SK-N-SH (cell line): ENCODE data around the gene EPB41L1. TPM values are rescaled to one million over a fixed set of nuclear protein-coding genes. Genes with fewer than 3 reads are reported as not detected.

Experiments
- CTCF ChIA-PET: fragments of 300-600, 350-600 bp; formaldehyde crosslinking; extraction: SDS; loops from one replicate; lab custom pipeline; 2021; lab: Yijun Ruan, JAX
- POLR2A ChIA-PET: fragments of 350-600 bp; sonication (Branson Sonifier 250); formaldehyde crosslinking; extraction: SDS; loops from one replicate; lab custom pipeline; 2020; ENCODE audit warnings: antibody characterized with exemption, inconsistent platforms; lab: Yijun Ruan, JAX
- DNase-seq: peaks from one replicate; pipeline ENCODE4 v3.0.0; 2012
- H2AFZ ChIP-seq: fragments of 200-600 bp; sonication (generic); 2 replicates; pipeline ENCODE4 v1.8.1; 2016; ENCODE audit warnings: antibody characterized with exemption, mild to moderate bottlenecking, low read depth
- H3F3A ChIP-seq: fragments of 200-600 bp; sonication (generic); replicated peaks from 2 replicates; pipeline ENCODE3; 2016; ENCODE audit warnings: antibody characterized with exemption, mild to moderate bottlenecking; ENCODE audit not compliant: insufficient read depth
- H3K27ac ChIP-seq, 2 experiments: fragments of 200-500 bp in 1 of 2; fragments of 200-600 bp in 1 of 2; sonication (Bioruptor generic) in 1 of 2; sonication (generic), shearing (Covaris generic) in 1 of 2; 2 replicates each; pipeline versions ENCODE4 v1.5.1 to v1.6.1; 2014 to 2016; ENCODE audit warnings: low read depth in 2 of 2, inconsistent platforms in 1 of 2, low read length in 1 of 2, mild to moderate bottlenecking in 1 of 2, mixed read lengths in 1 of 2
- H3K27me3 ChIP-seq: fragments of 200-600 bp; sonication (generic), shearing (Covaris generic); 2 replicates; pipeline ENCODE4 v1.6.1; 2016; ENCODE audit warnings: mixed run types; ENCODE audit not compliant: insufficient read depth
- H3K36me3 ChIP-seq, 2 experiments: fragments of 200-500 bp in 1 of 2; fragments of 200-600 bp in 1 of 2; sonication (Bioruptor generic) in 1 of 2; sonication (generic) in 1 of 2; replicated peaks in 1 of 2; 2 replicates each; pipeline versions ENCODE3 to v1.5.1; 2014 to 2016; ENCODE audit warnings: low read length in 1 of 2, mild to moderate bottlenecking in 1 of 2; ENCODE audit not compliant: insufficient read depth in 2 of 2, control insufficient read depth in 1 of 2
- H3K4me1 ChIP-seq, 2 experiments: fragments of 200-500 bp in 1 of 2; fragments of 200-600 bp in 1 of 2; sonication (Bioruptor generic) in 1 of 2; sonication (generic), shearing (Covaris generic) in 1 of 2; 2 replicates each; pipeline versions ENCODE4 v1.5.1 to v1.6.1; 2014 to 2016; ENCODE audit warnings: low read depth in 1 of 2, low read length in 1 of 2, mixed run types in 1 of 2; ENCODE audit not compliant: insufficient read depth in 2 of 2, control insufficient read depth in 1 of 2
- H3K4me2 ChIP-seq: fragments of 200-600 bp; sonication (generic), shearing (Covaris generic); 2 replicates; pipeline ENCODE4 v1.6.1; 2017; ENCODE audit warnings: mixed run types
- H3K4me3 ChIP-seq, 2 experiments: fragments of 200-500 bp in 1 of 2; fragments of 200-600 bp in 1 of 2; sonication (Bioruptor generic) in 1 of 2; sonication (generic), shearing (Covaris generic) in 1 of 2; 2 replicates each; pipeline versions ENCODE4 v1.5.1 to v1.8.1; 2014 to 2016; ENCODE audit warnings: low read depth in 2 of 2, inconsistent platforms in 1 of 2, low read length in 1 of 2, mild to moderate bottlenecking in 1 of 2, mixed read lengths in 1 of 2, moderate library complexity in 1 of 2
- H3K79me2 ChIP-seq: fragments of 200-600 bp; sonication (generic); 2 replicates; pipeline ENCODE4 v1.8.1; 2017; ENCODE audit warnings: mild to moderate bottlenecking; ENCODE audit not compliant: insufficient read depth
- H3K9ac ChIP-seq: fragments of 200-600 bp; sonication (generic); 2 replicates; pipeline ENCODE4 v1.6.1; 2017; ENCODE audit warnings: mixed run types
- H3K9me2 ChIP-seq: fragments of 200-600 bp; sonication (generic); 2 replicates; pipeline ENCODE4 v1.6.1; 2017; ENCODE audit warnings: mixed run types
- H3K9me3 ChIP-seq: fragments of 200-600 bp; sonication (generic); 2 replicates; pipeline ENCODE4 v1.6.1; 2017; ENCODE audit warnings: mixed run types, mild to moderate bottlenecking, moderate library complexity
- H4K20me1 ChIP-seq: fragments of 200-600 bp; sonication (generic); 2 replicates; pipeline ENCODE4 v1.6.1; 2017; ENCODE audit warnings: mild to moderate bottlenecking, mixed run types; ENCODE audit not compliant: insufficient read depth
- FOSL2 ChIP-seq: IDR thresholded peaks from 2 replicates; pipeline ENCODE4 v1.4.0; 2012; ENCODE audit warnings: low read depth, mild to moderate bottlenecking, moderate library complexity, borderline replicate concordance
- GATA2 ChIP-seq: sonication (generic); formaldehyde crosslinking; IDR thresholded peaks from 2 replicates; pipeline ENCODE4 v1.5.0; 2020; ENCODE audit warnings: mild to moderate bottlenecking, missing genetic modification reagents
- IRF3 ChIP-seq: fragments of 150-350 bp; IDR thresholded peaks from 2 replicates; pipeline ENCODE4 v1.6.1; 2016; ENCODE audit warnings: mild to moderate bottlenecking, low read depth, low read length
- MEF2A ChIP-seq: IDR thresholded peaks from 2 replicates; pipeline ENCODE4 v1.4.0; 2012; ENCODE audit warnings: low read depth, borderline replicate concordance
- POLR2AphosphoS5 ChIP-seq: IDR thresholded peaks from 2 replicates; pipeline ENCODE4 v1.6.1; 2012; ENCODE audit warnings: low read depth, low read length
- RAD21 ChIP-seq: IDR thresholded peaks from 2 replicates; pipeline ENCODE4 v1.6.1; 2012; ENCODE audit warnings: mild to moderate bottlenecking, low read length
- RXRA ChIP-seq: IDR thresholded peaks from 2 replicates; pipeline ENCODE4 v1.4.0; 2012; ENCODE audit warnings: low read depth, mild to moderate bottlenecking, borderline replicate concordance
- SMC3 ChIP-seq: IDR thresholded peaks from 2 replicates; pipeline ENCODE4 v1.6.1; 2012; ENCODE audit warnings: low read depth, low read length, improper control_type of control experiment
- TEAD4 ChIP-seq: IDR thresholded peaks from 2 replicates; pipeline ENCODE4 v1.4.0; 2012; ENCODE audit warnings: mild to moderate bottlenecking, borderline replicate concordance; ENCODE audit not compliant: insufficient read depth
- WGBS: methylation state at CpG from one replicate; pipeline ENCODE4 v1.1.6; 2017; ENCODE audit warnings: low lambda C conversion rate; 5-methylcytosine and 5-hydroxymethylcytosine counted together
- polyA plus RNA-seq, 3 experiments: library from polyadenylated mRNA; depleted of rRNA; stranded (reverse); fragments of >200 nt; gene quantifications; 2 replicates each; pipeline ENCODE4 v1.2.3, GENCODE V29; 2012
- TF ChIP-seq, protein P1 (sequence below): IDR thresholded peaks from 2 replicates; pipeline ENCODE4 v1.6.1; 2012; ENCODE audit warnings: mild to moderate bottlenecking, low read depth, low read length, moderate library complexity
- TF ChIP-seq, protein P2 (sequence below): IDR thresholded peaks from 2 replicates; pipeline ENCODE4 v1.4.0; 2012; ENCODE audit warnings: low read depth, borderline replicate concordance
- TF ChIP-seq, protein P3 (sequence below): IDR thresholded peaks from 2 replicates; pipeline ENCODE4 v1.4.0; 2012; ENCODE audit warnings: low read depth, borderline replicate concordance

The EPB41L1 gene
- polyA plus RNA-seq, 1 of the 3 experiments (the other 2 are of a cell fraction): 26.1 TPM

DNA sequence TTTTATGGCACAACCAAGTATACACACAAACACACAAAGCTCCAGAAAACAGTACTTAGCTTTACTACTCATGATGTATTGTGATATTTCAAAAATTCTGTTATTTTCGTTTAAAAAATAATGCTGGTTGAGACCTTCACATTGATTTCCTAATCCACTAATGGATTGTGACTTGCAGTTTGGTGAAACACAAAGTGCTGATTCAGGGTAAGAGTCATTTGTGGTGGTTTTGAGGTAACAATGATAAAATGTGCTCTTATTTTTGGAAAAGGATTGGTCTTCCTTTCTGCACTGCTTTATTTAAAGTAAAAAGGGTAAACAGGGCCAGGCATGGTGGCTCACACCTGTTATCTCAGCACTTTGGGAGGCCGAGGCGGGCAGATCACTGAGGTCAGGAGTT is 83.6 kb downstream of the EPB41L1 start (continued):
- TF ChIP-seq, protein P1, sequence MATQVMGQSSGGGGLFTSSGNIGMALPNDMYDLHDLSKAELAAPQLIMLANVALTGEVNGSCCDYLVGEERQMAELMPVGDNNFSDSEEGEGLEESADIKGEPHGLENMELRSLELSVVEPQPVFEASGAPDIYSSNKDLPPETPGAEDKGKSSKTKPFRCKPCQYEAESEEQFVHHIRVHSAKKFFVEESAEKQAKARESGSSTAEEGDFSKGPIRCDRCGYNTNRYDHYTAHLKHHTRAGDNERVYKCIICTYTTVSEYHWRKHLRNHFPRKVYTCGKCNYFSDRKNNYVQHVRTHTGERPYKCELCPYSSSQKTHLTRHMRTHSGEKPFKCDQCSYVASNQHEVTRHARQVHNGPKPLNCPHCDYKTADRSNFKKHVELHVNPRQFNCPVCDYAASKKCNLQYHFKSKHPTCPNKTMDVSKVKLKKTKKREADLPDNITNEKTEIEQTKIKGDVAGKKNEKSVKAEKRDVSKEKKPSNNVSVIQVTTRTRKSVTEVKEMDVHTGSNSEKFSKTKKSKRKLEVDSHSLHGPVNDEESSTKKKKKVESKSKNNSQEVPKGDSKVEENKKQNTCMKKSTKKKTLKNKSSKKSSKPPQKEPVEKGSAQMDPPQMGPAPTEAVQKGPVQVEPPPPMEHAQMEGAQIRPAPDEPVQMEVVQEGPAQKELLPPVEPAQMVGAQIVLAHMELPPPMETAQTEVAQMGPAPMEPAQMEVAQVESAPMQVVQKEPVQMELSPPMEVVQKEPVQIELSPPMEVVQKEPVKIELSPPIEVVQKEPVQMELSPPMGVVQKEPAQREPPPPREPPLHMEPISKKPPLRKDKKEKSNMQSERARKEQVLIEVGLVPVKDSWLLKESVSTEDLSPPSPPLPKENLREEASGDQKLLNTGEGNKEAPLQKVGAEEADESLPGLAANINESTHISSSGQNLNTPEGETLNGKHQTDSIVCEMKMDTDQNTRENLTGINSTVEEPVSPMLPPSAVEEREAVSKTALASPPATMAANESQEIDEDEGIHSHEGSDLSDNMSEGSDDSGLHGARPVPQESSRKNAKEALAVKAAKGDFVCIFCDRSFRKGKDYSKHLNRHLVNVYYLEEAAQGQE: no peak
- no peak for TF ChIP-seq RXRA

GRCh38 chr20:36238760-36239159 is 84.2 kb downstream of the EPB41L1 start:
- H3K36me3 ChIP-seq: peaks cover 18 to 34% of the 10 kb centered on the region in 2 experiments
- H3K4me2 ChIP-seq: no peak overlapping the region
- CTCF ChIA-PET: interaction anchor here (0.7 to 2.4 kb wide), 3 partner anchors 36 to 161 kb away, joined by 4 to 9 read pairs (median 4); no protein-coding TSS in a partner anchor
- WGBS: 68% methylated on average over 3 of the region's 3 CpGs
- peaks cover 4% of the 10 kb centered on the region; the same call in 1 of the 2 replicates for H4K20me1 ChIP-seq
- DNase-seq: no peak
- no peak overlapping the region for H2AFZ ChIP-seq
- TF ChIP-seq GATA2 (CRISPR knock-in tag): no peak
- no peak for TF ChIP-seq IRF3
- TF ChIP-seq, protein P2, sequence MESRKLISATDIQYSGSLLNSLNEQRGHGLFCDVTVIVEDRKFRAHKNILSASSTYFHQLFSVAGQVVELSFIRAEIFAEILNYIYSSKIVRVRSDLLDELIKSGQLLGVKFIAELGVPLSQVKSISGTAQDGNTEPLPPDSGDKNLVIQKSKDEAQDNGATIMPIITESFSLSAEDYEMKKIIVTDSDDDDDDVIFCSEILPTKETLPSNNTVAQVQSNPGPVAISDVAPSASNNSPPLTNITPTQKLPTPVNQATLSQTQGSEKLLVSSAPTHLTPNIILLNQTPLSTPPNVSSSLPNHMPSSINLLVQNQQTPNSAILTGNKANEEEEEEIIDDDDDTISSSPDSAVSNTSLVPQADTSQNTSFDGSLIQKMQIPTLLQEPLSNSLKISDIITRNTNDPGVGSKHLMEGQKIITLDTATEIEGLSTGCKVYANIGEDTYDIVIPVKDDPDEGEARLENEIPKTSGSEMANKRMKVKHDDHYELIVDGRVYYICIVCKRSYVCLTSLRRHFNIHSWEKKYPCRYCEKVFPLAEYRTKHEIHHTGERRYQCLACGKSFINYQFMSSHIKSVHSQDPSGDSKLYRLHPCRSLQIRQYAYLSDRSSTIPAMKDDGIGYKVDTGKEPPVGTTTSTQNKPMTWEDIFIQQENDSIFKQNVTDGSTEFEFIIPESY: no peak
- no peak for TF ChIP-seq TEAD4
- no peak for TF ChIP-seq MEF2A
- TF ChIP-seq, protein P3, sequence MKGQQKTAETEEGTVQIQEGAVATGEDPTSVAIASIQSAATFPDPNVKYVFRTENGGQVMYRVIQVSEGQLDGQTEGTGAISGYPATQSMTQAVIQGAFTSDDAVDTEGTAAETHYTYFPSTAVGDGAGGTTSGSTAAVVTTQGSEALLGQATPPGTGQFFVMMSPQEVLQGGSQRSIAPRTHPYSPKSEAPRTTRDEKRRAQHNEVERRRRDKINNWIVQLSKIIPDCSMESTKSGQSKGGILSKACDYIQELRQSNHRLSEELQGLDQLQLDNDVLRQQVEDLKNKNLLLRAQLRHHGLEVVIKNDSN: no peak
- TF ChIP-seq POLR2AphosphoS5: no peak
- no peak for TF ChIP-seq RXRA
- TF ChIP-seq FOSL2: no peak
- TF ChIP-seq SMC3: no peak
- no peak for TF ChIP-seq RAD21
- TF ChIP-seq, all 33 proteins: peak for 0
- Histone ChIP-seq H3K4me1 (peaks cover 5 to 10% of the 10 kb centered on the region in 2 experiments; a peak in 2 of 4 replicates), H3K4me3 (no peak overlapping the region), H3K27me3 (no peaks in the 10 kb centered on the region), H3K9ac (no peak overlapping the region), H3K79me2 (peaks cover 73% of the 10 kb centered on the region), H3K9me2 (no peaks in the 10 kb centered on the region), H3K27ac (no peak overlapping the region), H3F3A (no peaks in the 10 kb centered on the region), H3K9me3 (no peaks in the 10 kb centered on the region)
- POLR2A ChIA-PET: no interaction called here
